HepG2 (cell line): Measurements from ENCODE around the gene SNAPIN. TPM values are rescaled to one million over a fixed set of nuclear protein-coding genes. Genes with fewer than 3 reads are reported as not detected.

Experiments used
- JARID2 ChIP-seq: sonication (generic); formaldehyde crosslinking; IDR thresholded peaks from 2 replicates; pipeline ENCODE4 v1.8.1; 2023; ENCODE audit warnings: missing genetic modification reagents, inconsistent platforms; ENCODE audit not compliant: insufficient replicate concordance
- JUND ChIP-seq: sonication (generic); formaldehyde crosslinking; IDR thresholded peaks from 2 replicates; pipeline ENCODE4 v1.8.0; 2022; ENCODE audit warnings: mild to moderate bottlenecking, missing genetic modification reagents
- LBX2 ChIP-seq: sonication (generic); formaldehyde crosslinking; IDR thresholded peaks from 2 replicates; pipeline ENCODE4 v1.5.0; 2020; ENCODE audit warnings: missing genetic modification reagents, mild to moderate bottlenecking, borderline replicate concordance
- MAFF ChIP-seq: IDR thresholded peaks from 2 replicates; pipeline ENCODE4 v1.6.1; 2011; ENCODE audit warnings: low read depth, low read length, improper control_type of control experiment
- MYPOP ChIP-seq: sonication (generic); formaldehyde crosslinking; IDR thresholded peaks from 2 replicates; pipeline ENCODE4 v1.8.1; 2023; ENCODE audit warnings: mild to moderate bottlenecking, moderate library complexity, missing genetic modification reagents
- RFXAP ChIP-seq: sonication (generic); formaldehyde crosslinking; IDR thresholded peaks from 2 replicates; pipeline ENCODE4 v1.4.0; 2020; ENCODE audit warnings: missing genetic modification reagents, borderline replicate concordance
- TCF7L2 ChIP-seq: IDR thresholded peaks from 2 replicates; pipeline ENCODE4 v1.6.1; 2011; ENCODE audit warnings: mild to moderate bottlenecking, low read depth, low read length, moderate library complexity
- YEATS4 ChIP-seq: sonication (generic); formaldehyde crosslinking; IDR thresholded peaks from 2 replicates; pipeline ENCODE4 v1.4.0; 2020; ENCODE audit warnings: missing genetic modification reagents, borderline replicate concordance
- YY1 ChIP-seq: IDR thresholded peaks from 2 replicates; pipeline ENCODE4 v1.6.1; 2011; ENCODE audit warnings: low read length, low read depth, moderate library complexity, mild to moderate bottlenecking; ENCODE audit not compliant: insufficient read depth, insufficient replicate concordance
- ZBTB3 ChIP-seq: sonication (generic); formaldehyde crosslinking; IDR thresholded peaks from 2 replicates; pipeline ENCODE4 v1.4.0; 2020; ENCODE audit warnings: low read depth, mild to moderate bottlenecking, moderate library complexity, missing genetic modification reagents, borderline replicate concordance
- ZHX2 ChIP-seq, 2 experiments: sonication (generic) in 1 of 2; formaldehyde crosslinking in 1 of 2; IDR thresholded peaks; 2 replicates each; pipeline versions ENCODE4 v1.6.1 to v1.9.0; 2014 to 2022; ENCODE audit warnings: antibody characterized with exemption in 1 of 2, borderline replicate concordance in 1 of 2, inconsistent platforms in 1 of 2, low read depth in 1 of 2, missing genetic modification reagents in 1 of 2
- ZMAT3 ChIP-seq: sonication (generic); formaldehyde crosslinking; conservative IDR thresholded peaks from 2 replicates; pipeline ENCODE4 v1.7.0; 2021; ENCODE audit warnings: missing genetic modification reagents
- ZMYM4 ChIP-seq: sonication (generic); formaldehyde crosslinking; IDR thresholded peaks from 2 replicates; pipeline ENCODE4 v1.8.1; 2023; ENCODE audit warnings: mild to moderate bottlenecking, missing genetic modification reagents
- ZNF264 ChIP-seq: sonication (generic); formaldehyde crosslinking; IDR thresholded peaks from 2 replicates; pipeline ENCODE4 v1.4.0; 2020; ENCODE audit warnings: missing genetic modification reagents
- ZNF430 ChIP-seq: sonication (generic); formaldehyde crosslinking; IDR thresholded peaks from 2 replicates; pipeline ENCODE4 v1.9.0; 2021; ENCODE audit warnings: mild to moderate bottlenecking, missing genetic modification reagents
- ZNF549 ChIP-seq: sonication (generic); formaldehyde crosslinking; IDR thresholded peaks from 2 replicates; pipeline ENCODE4 v1.5.0; 2020; ENCODE audit warnings: missing genetic modification reagents
- ZNF597 ChIP-seq: sonication (generic); formaldehyde crosslinking; IDR thresholded peaks from 2 replicates; pipeline ENCODE4 v1.5.0; 2020; ENCODE audit warnings: missing genetic modification reagents
- ZSCAN20 ChIP-seq: sonication (generic); formaldehyde crosslinking; IDR thresholded peaks from 2 replicates; pipeline ENCODE4 v1.4.0; 2020; ENCODE audit warnings: missing genetic modification reagents, mild to moderate bottlenecking, borderline replicate concordance
- ZSCAN22 ChIP-seq: sonication (generic); formaldehyde crosslinking; IDR thresholded peaks from 2 replicates; pipeline ENCODE4 v1.4.0; 2020; ENCODE audit warnings: mild to moderate bottlenecking, missing genetic modification reagents
- polyA plus RNA-seq, 8 experiments: library from polyadenylated mRNA; depleted of rRNA in 3 of 8; stranded (reverse) in 7 of 8; unstranded in 1 of 8; fragments of >200 nt; fragmentation: Illumina TruSeq in 4 of 8; extraction: Trizol in 4 of 8; gene quantifications; 2 replicates each; pipeline versions ENCODE4 v1.2.1 to v1.2.3, GENCODE V29; 2011 to 2016; ENCODE audit warnings: low read depth in 4 of 8, missing spikeins in 1 of 8, mixed read lengths in 1 of 8; ENCODE audit not compliant: insufficient read depth in 1 of 8
- total RNA-seq, 5 experiments: library from RNA; depleted of rRNA; stranded (reverse); fragments of >200 nt; fragmentation: Illumina TruSeq; extraction: Trizol; gene quantifications; 2 replicates each; pipeline ENCODE4 v1.2.3, GENCODE V29; 2016; ENCODE audit warnings: low read depth in 1 of 5

SNAPIN gene
- total and polyA plus RNA-seq, 2 of the 13 experiments (the other 11 are each of a cell fraction or from before 2014, with no cell fraction given): 23.9 to 25.7 TPM

GRCh38 chr1:153633754-153634665 lies 24.5 kb upstream of the SNAPIN start, which contains the start of gene CHTOP (continued):
- TF ChIP-seq ZHX2 (IDR thresholded peaks at IDR 0.05; ENCODE audit: low read depth) (peak; percentile 99), ZHX2 (CRISPR knock-in tag; IDR thresholded peaks at IDR 0.05; ENCODE audit: borderline replicate concordance) (no peak), YEATS4 (peak; percentile 72; the same call in 1 of the 2 replicates), ZMAT3 (peak; percentile 85), YY1 (peak; percentile 99), TCF7L2 (no peak), JUND (CRISPR knock-in tag) (no peak), ZSCAN20 (CRISPR knock-in tag) (no peak), MYPOP (peak; percentile 83), ZNF430 (CRISPR knock-in tag) (peak; percentile 63; the same call in 1 of the 2 replicates), ZNF597 (no peak), ZSCAN22 (CRISPR knock-in tag) (no peak), RFXAP (peak; percentile 66; the same call in 1 of the 2 replicates), LBX2 (CRISPR knock-in tag) (peak; percentile 76; the same call in 1 of the 2 replicates), ZMYM4 (CRISPR knock-in tag) (peak; percentile 89), MAFF (no peak), ZNF549 (CRISPR knock-in tag) (no peak), ZBTB3 (CRISPR knock-in tag) (peak; percentile 59; the same call in 1 of the 2 replicates), JARID2 (CRISPR knock-in tag) (no peak), ZNF264 (CRISPR knock-in tag) (no peak; the same call in 1 of the 2 replicates)
